ENCODE measurements around the gene RAB31. TPM values are rescaled to one million over a fixed set of nuclear protein-coding genes. Genes with fewer than 3 reads are reported as not detected.
"Not testable (repeated sequence)": the region's sequence is repeated elsewhere in the genome, so short reads cannot be mapped to it uniquely, and the experiment has no call there.

RAB31 gene
- total RNA-seq, 4 donors from 2014 or later = 51.1 to 79.3 (median 67.9) TPM

GRCh38 chr18:9850309-9850708 lies 142.2 kb downstream of the RAB31 start:
- ATAC-seq (ENCODE audit: low FRiP score) (no peak), DNase-seq (ENCODE audit: low spot score) (no peak)
- no peak for TF ChIP-seq CTCF (IDR thresholded peaks at IDR 0.05)

GRCh38 chr18:9851511-9851910 lies 143.4 kb downstream of the RAB31 start:
- DNase-seq (ENCODE audit: low spot score) = no peak
- no peak for TF ChIP-seq CTCF (IDR thresholded peaks at IDR 0.05)
- peak; percentile 74 for ATAC-seq (ENCODE audit: low FRiP score)

- no peak for DNase-seq (ENCODE audit: low spot score)
- no peak for TF ChIP-seq CTCF (IDR thresholded peaks at IDR 0.05)
- no peak for ATAC-seq (ENCODE audit: low FRiP score)
Observed at GRCh38 chr18:9852266-9853081, 144.4 kb downstream of the RAB31 start.

- no peak for TF ChIP-seq CTCF (IDR thresholded peaks at IDR 0.05)
- DNase-seq (ENCODE audit: low spot score) = no peak
- no peak for ATAC-seq (ENCODE audit: low FRiP score)
Observed at GRCh38 chr18:9854801-9855676, 146.9 kb downstream of the RAB31 start.

GRCh38 chr18:9855681-9856080 lies 147.6 kb downstream of the RAB31 start:
- no peak for ATAC-seq (ENCODE audit: low FRiP score)
- no peak for TF ChIP-seq CTCF (IDR thresholded peaks at IDR 0.05)
- no peak for DNase-seq (ENCODE audit: low spot score)

- DNase-seq (ENCODE audit: low spot score) (no peak), ATAC-seq (ENCODE audit: low FRiP score) (no peak)
- no peak for TF ChIP-seq CTCF (IDR thresholded peaks at IDR 0.05)
Observed at GRCh38 chr18:9856092-9856491, 148.0 kb downstream of the RAB31 start.

- not testable (repeated sequence) for ATAC-seq (ENCODE audit: low FRiP score)
Observed at GRCh38 chr18:9857479-9857998, 149.4 kb downstream of the RAB31 start.

More at GRCh38 chr18:9857479-9857998, 149.4 kb downstream of the RAB31 start:
- not testable (repeated sequence) for DNase-seq (ENCODE audit: low spot score)

Data from omental fat pad (tissue), 4 donors.